ENCODE data around the gene HYAL2. TPM values are rescaled to one million over a fixed set of nuclear protein-coding genes. Genes with fewer than 3 reads are reported as not detected.
"Not testable (repeated sequence)": the region's sequence is repeated elsewhere in the genome, so short reads cannot be mapped to it uniquely, and the experiment has no call there.

Gene HYAL2
- total RNA-seq, 6 experiments from 2014 or later: 13.0 to 41.6 (median 21.2) TPM

- no peak overlapping the region for H3K4me3 ChIP-seq
- no peaks in the 10 kb centered on the region for H3K9me3 ChIP-seq
- DNase-seq (no peak), ATAC-seq (no peak)
- TF ChIP-seq CTCF (IDR thresholded peaks at IDR 0.05): no peak
- TF ChIP-seq POLR2A (IDR thresholded peaks at IDR 0.05): no peak
- WGBS (ENCODE audit: insufficient coverage, low coverage, low lambda C conversion rate, missing lambda C conversion rate): no CpG with 5 or more reads among the region's 6 CpGs
- intact Hi-C loops (cut with DNase I): no loop called here
- H3K36me3 ChIP-seq: peaks cover 0 to 29% (median 13%) of the 10 kb centered on the region in 4 donors
- H3K4me1 ChIP-seq: peaks cover 0 to 13% (median 4%) of the 10 kb centered on the region in 4 donors
- no peak overlapping the region for H3K27ac ChIP-seq
- no peaks in the 10 kb centered on the region for H3K27me3 ChIP-seq
Observed at GRCh38 chr3:50289130-50289529, 33.4 kb downstream of the HYAL2 start.

GRCh38 chr3:50288387-50289007, 34.0 kb downstream of the HYAL2 start:
- intact Hi-C loops (cut with DNase I): no loop called here
- peaks cover 0 to 29% (median 13%) of the 10 kb centered on the region in 4 donors for H3K36me3 ChIP-seq
- no peak for TF ChIP-seq POLR2A (IDR thresholded peaks at IDR 0.05)
- no peak for TF ChIP-seq CTCF (IDR thresholded peaks at IDR 0.05)
- H3K9me3 ChIP-seq: no peaks in the 10 kb centered on the region
- ATAC-seq: no peak
- peaks cover 0 to 13% (median 4%) of the 10 kb centered on the region in 4 donors for H3K4me1 ChIP-seq
- H3K4me3 ChIP-seq: no peak overlapping the region
- DNase-seq: no peak
- H3K27me3 ChIP-seq: no peaks in the 10 kb centered on the region
- WGBS (ENCODE audit: insufficient coverage, low coverage, low lambda C conversion rate, missing lambda C conversion rate): 90% methylated on average over 2 of the region's 23 CpGs
- H3K27ac ChIP-seq: no peak overlapping the region

- ATAC-seq (no peak), DNase-seq (no peak)
- intact Hi-C loops (cut with DNase I): no loop called here
- peaks cover 0 to 29% (median 13%) of the 10 kb centered on the region in 4 donors for H3K36me3 ChIP-seq
- no peak overlapping the region for H3K27ac ChIP-seq
- no peak overlapping the region for H3K4me3 ChIP-seq
- no peaks in the 10 kb centered on the region for H3K27me3 ChIP-seq
- no peaks in the 10 kb centered on the region for H3K9me3 ChIP-seq
- H3K4me1 ChIP-seq: peaks cover 0 to 8% (median 2%) of the 10 kb centered on the region in 4 donors
- no CpG with 5 or more reads among the region's 1 CpG for WGBS (ENCODE audit: insufficient coverage, low coverage, low lambda C conversion rate, missing lambda C conversion rate)
- TF ChIP-seq CTCF (IDR thresholded peaks at IDR 0.05): no peak
- TF ChIP-seq POLR2A (IDR thresholded peaks at IDR 0.05): no peak
Observed at GRCh38 chr3:50287262-50287661, 35.3 kb downstream of the HYAL2 start.

GRCh38 chr3:50286322-50287227, 36.0 kb downstream of the HYAL2 start:
- intact Hi-C loops (cut with DNase I): no loop called here
- no peak for TF ChIP-seq POLR2A (IDR thresholded peaks at IDR 0.05)
- TF ChIP-seq CTCF (IDR thresholded peaks at IDR 0.05): no peak

DNA sequence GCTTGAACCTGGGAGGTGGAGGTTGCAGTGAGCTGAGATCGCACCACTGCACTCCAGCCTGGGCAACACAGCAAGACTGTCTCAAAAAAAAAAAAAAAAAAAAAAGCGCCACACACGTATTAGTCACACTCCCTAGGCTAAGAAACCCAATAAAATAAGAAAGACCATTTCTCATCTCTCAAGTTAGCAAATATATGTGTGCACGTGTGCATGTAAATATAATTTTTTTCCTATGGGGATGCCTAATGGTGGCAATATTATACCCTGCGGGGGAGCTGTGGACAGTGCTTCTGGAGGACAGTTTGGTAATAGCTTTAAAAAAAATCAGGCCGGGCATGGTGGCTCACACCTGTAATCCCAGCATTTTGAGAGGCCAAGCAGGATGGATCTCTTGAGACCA, 38.4 kb downstream of the HYAL2 start:
- intact Hi-C loops (cut with DNase I): loop anchor here in 1 of 2 donors (5.0 kb wide), 1 partner anchor 33 kb away; no protein-coding TSS in a partner anchor
- H3K36me3 ChIP-seq: peaks cover 0 to 18% (median 9%) of the 10 kb centered on the region in 4 donors
- DNase-seq, H3K27ac ChIP-seq, H3K9me3 ChIP-seq, ATAC-seq, H3K4me1 ChIP-seq, H3K27me3 ChIP-seq, H3K4me3 ChIP-seq: not testable (repeated sequence)
- 88% methylated on average over 6 of the region's 6 CpGs for WGBS (ENCODE audit: insufficient coverage, low coverage, low lambda C conversion rate, missing lambda C conversion rate)

More at GRCh38 chr3:50286322-50287227, 36.0 kb downstream of the HYAL2 start:
- no CpG with 5 or more reads among the region's 28 CpGs for WGBS (ENCODE audit: insufficient coverage, low coverage, low lambda C conversion rate, missing lambda C conversion rate)
- no peak overlapping the region for H3K4me3 ChIP-seq
- DNase-seq (no peak), ATAC-seq (no peak)
- no peak overlapping the region for H3K27ac ChIP-seq
- peaks cover 0 to 29% (median 13%) of the 10 kb centered on the region in 4 donors for H3K36me3 ChIP-seq
- no peaks in the 10 kb centered on the region for H3K9me3 ChIP-seq
- H3K27me3 ChIP-seq: no peaks in the 10 kb centered on the region
- H3K4me1 ChIP-seq: peaks cover 0 to 8% (median 2%) of the 10 kb centered on the region in 4 donors

Measured in right lobe of liver (tissue), 6 donors.